Activated CD8-positive, alpha-beta memory T cell treated with anti-CD3 and anti-CD28 coated beads, Interleukin-2, amount 50 U/mL, for 24 hours (primary cell): ENCODE results near the gene TAS2R30.
"Not testable (repeated sequence)": the region's sequence is repeated elsewhere in the genome, so short reads cannot be mapped to it uniquely, and the experiment has no call there.

ENCODE experiments used
- DNase-seq: peaks from one replicate; pipeline ENCODE4 v3.0.0-alpha.2; 2020; ENCODE audit errors: extremely low read depth

Gene TAS2R30

GRCh38 chr12:11130382-11130781, 4.1 kb downstream of the TAS2R30 start:
- DNase-seq = no peak

GRCh38 chr12:11114130-11114529, 20.3 kb downstream of the TAS2R30 start:
- DNase-seq = not testable (repeated sequence)

GRCh38 chr12:11111213-11111612, 23.2 kb downstream of the TAS2R30 start:
- not testable (repeated sequence) for DNase-seq

GRCh38 chr12:11108862-11109261, 25.6 kb downstream of the TAS2R30 start:
- no peak for DNase-seq

GRCh38 chr12:11107719-11108118, 26.7 kb downstream of the TAS2R30 start:
- no peak for DNase-seq

GRCh38 chr12:11106288-11106687, 28.2 kb downstream of the TAS2R30 start:
- DNase-seq = no peak

- DNase-seq = no peak
Measured at GRCh38 chr12:11105546-11105945, 28.9 kb downstream of the TAS2R30 start.

- not testable (repeated sequence) for DNase-seq
Measured at GRCh38 chr12:11094910-11095309, 39.5 kb downstream of the TAS2R30 start.

- DNase-seq = no peak
Measured at GRCh38 chr12:11092128-11092527, 42.3 kb downstream of the TAS2R30 start, which contains the start of gene TAS2R43. Gene TAS2R43 (minus strand): TSS chr12:11092313. CDS start chr12:11092229, 84 bp downstream.

GRCh38 chr12:11089246-11089645, 45.2 kb downstream of the TAS2R30 start:
- DNase-seq = no peak

- no peak for DNase-seq
Measured at GRCh38 chr12:11085419-11085818, 49.0 kb downstream of the TAS2R30 start.
